PC-3 (cell line): Measurements from ENCODE around the gene POLE4. TPM values are rescaled to one million over a fixed set of nuclear protein-coding genes. Genes with fewer than 3 reads are reported as not detected.

Experiments used
- ATAC-seq: fragments of 200-7000 bp; cut with Tn5 transposase; 2 replicates; pipeline ENCODE4 v1.9.1; 2020; ENCODE audit warnings: mild to moderate bottlenecking, moderate library complexity
- BruUV-seq: library from RNA; stranded (reverse); fragments of 400-500 nt; replicated peaks from 2 replicates; lab custom pipeline; 2021; lab: Mats Ljungman, UMichigan
- CTCF ChIA-PET: fragments of 300-600 bp; sonication (Branson Sonifier 250); formaldehyde crosslinking; loops from one replicate; lab custom pipeline; 2022; ENCODE audit warnings: antibody characterized with exemption; lab: Charles Lee
- POLR2A ChIA-PET: fragments of 300-600 bp; sonication (Branson Sonifier 250); formaldehyde crosslinking; loops from one replicate; lab custom pipeline; 2022; ENCODE audit warnings: antibody characterized with exemption; ENCODE audit not compliant: unreplicated experiment; lab: Charles Lee
- DNase-seq: peaks from one replicate; pipeline ENCODE4 v3.0.0-alpha.2; 2015
- H2AFZ ChIP-seq: fragments of 300-600 bp; sonication (generic); 2 replicates; pipeline ENCODE4 v1.6.0; 2016; ENCODE audit warnings: antibody characterized with exemption, low read length
- H3F3A ChIP-seq: fragments of 300-600 bp; sonication (generic); one replicate; pipeline ENCODE4 v1.6.0; 2017; ENCODE audit warnings: antibody characterized with exemption, low read length, control low read depth, mild to moderate bottlenecking; ENCODE audit not compliant: unreplicated experiment
- H3K27ac ChIP-seq: fragments of 300-600 bp; sonication (generic); 2 replicates; pipeline ENCODE4 v1.5.1; 2016; ENCODE audit warnings: mild to moderate bottlenecking, low read length
- H3K27me3 ChIP-seq: fragments of 300-600 bp; sonication (generic); 2 replicates; pipeline ENCODE4 v1.6.1; 2016; ENCODE audit warnings: low read length, mixed read lengths
- H3K36me3 ChIP-seq: fragments of 300-600 bp; sonication (generic); 2 replicates; pipeline ENCODE4 v1.6.1; 2016; ENCODE audit warnings: low read depth, mixed run types, low read length, mixed read lengths
- H3K4me1 ChIP-seq: fragments of 300-600 bp; sonication (generic); 2 replicates; pipeline ENCODE4 v1.5.1; 2016; ENCODE audit warnings: low read length; ENCODE audit not compliant: insufficient read depth
- H3K4me2 ChIP-seq: fragments of 300-600 bp; sonication (generic); 2 replicates; pipeline ENCODE4 v1.6.0; 2016; ENCODE audit warnings: low read length
- H3K4me3 ChIP-seq: fragments of 300-600 bp; sonication (generic); 2 replicates; pipeline ENCODE4 v1.5.1; 2016; ENCODE audit warnings: mild to moderate bottlenecking, low read length, mixed read lengths
- H3K79me2 ChIP-seq: fragments of 300-600 bp; sonication (generic); 2 replicates; pipeline ENCODE4 v1.6.1; 2017; ENCODE audit warnings: low read length, mixed read lengths
- H3K9ac ChIP-seq: fragments of 300-600 bp; sonication (generic); 2 replicates; pipeline ENCODE4 v1.6.0; 2016; ENCODE audit warnings: mild to moderate bottlenecking, low read length
- H3K9me2 ChIP-seq: fragments of 300-600 bp; sonication (generic); replicated peaks from 2 replicates; pipeline ENCODE4 v1.6.1; 2016; ENCODE audit warnings: mixed run types, low read length, mixed read lengths
- H3K9me3 ChIP-seq: fragments of 300-600 bp; sonication (generic); 2 replicates; pipeline ENCODE4 v1.6.1; 2016; ENCODE audit warnings: low read length, mixed read lengths
- H4K20me1 ChIP-seq: fragments of 300-600 bp; sonication (generic); 2 replicates; pipeline ENCODE4 v1.6.1; 2016; ENCODE audit warnings: low read length, mixed read lengths
- EZH2 ChIP-seq: fragments of 300-600 bp; sonication (generic); IDR thresholded peaks from one replicate; pipeline ENCODE4 v1.6.1; 2017; ENCODE audit warnings: antibody characterized with exemption, mild to moderate bottlenecking, low read length; ENCODE audit not compliant: unreplicated experiment
- EZH2phosphoT487 ChIP-seq: fragments of 300-600 bp; sonication (generic); IDR thresholded peaks from 2 replicates; pipeline ENCODE4 v1.6.1; 2018; ENCODE audit warnings: mild to moderate bottlenecking, antibody characterized with exemption, low read length, borderline replicate concordance
- intact Hi-C: fragments of 100-400 bp; cut with micrococcal nuclease; formaldehyde crosslinking; loops from 2 replicates; pipeline ENCODE4 v1.9.0; 2023
- total RNA-seq: library from RNA; depleted of rRNA; stranded (reverse); fragments of >200 nt; gene quantifications from 2 replicates; pipeline ENCODE4 v1.2.3, GENCODE V29; 2014
- TF ChIP-seq, protein P1 (sequence below): fragments of 300-600 bp; sonication (generic); conservative IDR thresholded peaks from 2 replicates; pipeline ENCODE4 v1.5.1; 2017; ENCODE audit warnings: antibody characterized with exemption, low read depth, mild to moderate bottlenecking, low read length

POLE4 gene
- total RNA-seq, 1 experiment from 2014 or later, result 121 TPM

DNA sequence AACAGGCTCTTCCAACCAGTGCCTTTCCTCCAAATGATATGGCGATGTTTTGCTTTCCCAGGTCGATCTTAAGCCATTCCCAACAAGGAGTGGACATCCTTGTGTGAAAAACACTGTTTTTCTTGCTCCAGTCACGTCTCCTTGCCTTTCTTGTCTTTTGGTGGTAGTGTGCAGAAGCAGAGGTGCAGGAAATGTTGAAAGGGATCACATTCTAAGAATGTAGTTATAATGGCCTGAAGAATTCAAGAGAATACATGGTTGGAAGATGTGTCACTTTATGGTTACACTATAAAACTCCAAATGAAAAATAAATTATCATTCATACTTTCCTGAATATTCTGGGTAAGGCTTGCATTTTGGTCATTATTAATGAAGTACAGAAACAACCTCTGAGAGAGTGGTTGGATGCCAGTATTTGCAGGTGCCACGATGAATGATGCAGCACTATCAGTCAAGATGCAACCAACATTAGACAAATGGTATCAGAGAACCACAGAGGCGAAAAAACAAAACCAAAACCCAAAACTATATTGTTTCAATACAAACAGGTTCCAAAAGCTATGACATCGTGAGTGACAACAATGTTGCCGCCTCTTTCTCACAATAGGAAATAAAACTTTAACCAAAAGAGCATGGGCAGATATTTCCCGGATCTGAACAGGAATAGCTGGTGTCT is 27.5 kb upstream of the POLE4 start:
- Histone ChIP-seq H3K4me2 (no peak overlapping the region), H3K9me3 (no peaks in the 10 kb centered on the region), H3K9ac (no peak overlapping the region), H3K9me2 (no peaks in the 10 kb centered on the region), H4K20me1 (no peaks in the 10 kb centered on the region), H3K4me3 (no peak overlapping the region), H3K27ac (no peak overlapping the region), H3K4me1 (no peaks in the 10 kb centered on the region), H3F3A (no peaks in the 10 kb centered on the region), H2AFZ (no peak overlapping the region), H3K79me2 (no peaks in the 10 kb centered on the region), H3K27me3 (no peaks in the 10 kb centered on the region), H3K36me3 (no peaks in the 10 kb centered on the region)
- TF ChIP-seq, protein P1, sequence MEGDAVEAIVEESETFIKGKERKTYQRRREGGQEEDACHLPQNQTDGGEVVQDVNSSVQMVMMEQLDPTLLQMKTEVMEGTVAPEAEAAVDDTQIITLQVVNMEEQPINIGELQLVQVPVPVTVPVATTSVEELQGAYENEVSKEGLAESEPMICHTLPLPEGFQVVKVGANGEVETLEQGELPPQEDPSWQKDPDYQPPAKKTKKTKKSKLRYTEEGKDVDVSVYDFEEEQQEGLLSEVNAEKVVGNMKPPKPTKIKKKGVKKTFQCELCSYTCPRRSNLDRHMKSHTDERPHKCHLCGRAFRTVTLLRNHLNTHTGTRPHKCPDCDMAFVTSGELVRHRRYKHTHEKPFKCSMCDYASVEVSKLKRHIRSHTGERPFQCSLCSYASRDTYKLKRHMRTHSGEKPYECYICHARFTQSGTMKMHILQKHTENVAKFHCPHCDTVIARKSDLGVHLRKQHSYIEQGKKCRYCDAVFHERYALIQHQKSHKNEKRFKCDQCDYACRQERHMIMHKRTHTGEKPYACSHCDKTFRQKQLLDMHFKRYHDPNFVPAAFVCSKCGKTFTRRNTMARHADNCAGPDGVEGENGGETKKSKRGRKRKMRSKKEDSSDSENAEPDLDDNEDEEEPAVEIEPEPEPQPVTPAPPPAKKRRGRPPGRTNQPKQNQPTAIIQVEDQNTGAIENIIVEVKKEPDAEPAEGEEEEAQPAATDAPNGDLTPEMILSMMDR, result no peak
- TF ChIP-seq EZH2, result no peak
- no peak for TF ChIP-seq EZH2phosphoT487
- intact Hi-C loops, result no loop called here
- no TSS peak for BruUV-seq
- DNase-seq (no peak), ATAC-seq (no peak)
- ChIA-PET POLR2A (no interaction called here), CTCF (no interaction called here)

DNA sequence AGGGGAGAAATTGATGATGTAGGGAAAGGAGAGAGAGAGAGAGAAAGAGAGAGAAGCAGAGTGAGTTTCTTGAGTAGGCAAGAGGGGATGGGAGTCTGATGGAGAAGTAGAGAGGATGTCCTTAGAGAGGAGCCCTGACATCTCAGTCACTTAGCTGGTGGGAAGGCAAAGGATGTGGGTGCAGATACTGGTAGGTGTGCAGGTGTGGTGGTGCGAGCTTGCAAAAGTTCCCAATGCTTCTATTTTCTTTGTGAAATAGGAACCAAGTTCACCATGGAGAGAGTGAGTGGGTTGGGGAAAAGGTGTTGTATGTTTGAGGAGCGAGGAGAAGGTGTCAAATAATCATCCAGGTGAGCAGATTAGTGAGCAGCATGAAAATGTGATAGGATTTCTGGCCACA is 26.5 kb upstream of the POLE4 start:
- no peaks in the 10 kb centered on the region for H3K9me3 ChIP-seq
- H3K79me2 ChIP-seq, result no peaks in the 10 kb centered on the region
- no peaks in the 10 kb centered on the region for H4K20me1 ChIP-seq
- DNase-seq (no peak), ATAC-seq (no peak)
- H3K36me3 ChIP-seq, result no peaks in the 10 kb centered on the region
- no TSS peak for BruUV-seq
- H3K4me1 ChIP-seq, result no peaks in the 10 kb centered on the region
- ChIA-PET CTCF (no interaction called here), POLR2A (no interaction called here)
- no peak overlapping the region for H3K27ac ChIP-seq
- TF ChIP-seq, protein P1, result no peak
- no peak for TF ChIP-seq EZH2
- no peak for TF ChIP-seq EZH2phosphoT487
- intact Hi-C loops, result no loop called here
- H3K9ac ChIP-seq, result no peak overlapping the region
- H3K27me3 ChIP-seq, result no peaks in the 10 kb centered on the region
- H3K4me2 ChIP-seq, result no peak overlapping the region
- no peaks in the 10 kb centered on the region for H3F3A ChIP-seq
- H3K4me3 ChIP-seq, result no peak overlapping the region
- no peaks in the 10 kb centered on the region for H3K9me2 ChIP-seq
- no peak overlapping the region for H2AFZ ChIP-seq

DNA sequence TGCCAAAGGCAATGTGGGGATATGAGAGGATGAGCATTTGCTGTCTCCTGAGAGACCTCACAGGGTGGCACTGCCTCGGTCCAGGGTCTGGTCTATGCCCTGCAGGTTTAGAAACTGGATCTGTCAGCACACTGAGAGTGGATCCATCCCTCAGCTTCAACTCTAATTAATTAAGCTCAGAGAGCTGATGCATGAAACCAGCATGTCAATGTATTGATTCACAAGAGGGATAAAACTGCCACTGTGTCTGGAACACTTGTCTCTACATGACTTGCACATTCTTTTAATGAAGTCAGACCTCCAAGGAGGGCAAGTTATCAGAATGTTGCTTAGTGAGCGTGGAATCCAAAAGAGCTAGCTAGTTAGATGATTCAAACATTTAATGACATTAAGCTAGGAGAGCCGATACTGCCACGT is 22.5 kb upstream of the POLE4 start:
- no peak overlapping the region for H3K27ac ChIP-seq
- CTCF ChIA-PET, result no interaction called here

More for the DNA sequence above, 22.5 kb upstream of the POLE4 start:
- Histone ChIP-seq H3K9me3 (no peaks in the 10 kb centered on the region), H2AFZ (no peak overlapping the region), H3K4me1 (peaks cover 4% of the 10 kb centered on the region), H3K27me3 (no peaks in the 10 kb centered on the region), H3K4me2 (no peak overlapping the region), H3K79me2 (no peaks in the 10 kb centered on the region), H3F3A (no peaks in the 10 kb centered on the region), H3K4me3 (no peak overlapping the region), H3K9ac (no peak overlapping the region), H3K36me3 (no peaks in the 10 kb centered on the region), H4K20me1 (no peaks in the 10 kb centered on the region), H3K9me2 (no peaks in the 10 kb centered on the region)
- no peak for TF ChIP-seq EZH2
- no TSS peak for BruUV-seq
- intact Hi-C loops, result no loop called here
- ATAC-seq (no peak), DNase-seq (no peak)
- POLR2A ChIA-PET, result interaction anchor here (0.6 kb wide), 1 partner anchor 954 kb away, joined by 4 read pairs; no protein-coding TSS in a partner anchor
